ENCODE measurements around the gene ITPA. TPM values are rescaled to one million over a fixed set of nuclear protein-coding genes. Genes with fewer than 3 reads are reported as not detected.

ITPA gene
- total RNA-seq, 2 donors from 2014 or later, result 35.2 to 67.6 TPM

- no peak for DNase-seq
Observed at GRCh38 chr20:3192226-3193015, 16.9 kb upstream of the ITPA start.

GRCh38 chr20:3193806-3194616 lies 15.3 kb upstream of the ITPA start:
- Histone ChIP-seq H3K4me3 (no peak overlapping the region), H3K36me3 (peaks cover 25% of the 10 kb centered on the region), H3K9me3 (no peaks in the 10 kb centered on the region), H3K9ac (ENCODE audit: low read depth in 2 of 2, low read length in 2 of 2) (no peak overlapping the region), H3K27ac (no peak overlapping the region), H3K27me3 (no peaks in the 10 kb centered on the region), H3K4me1 (no peaks in the 10 kb centered on the region)
- no peak for DNase-seq
- intact Hi-C loops (cut with DNase I), result no loop called here
- no peak for TF ChIP-seq CTCF (IDR thresholded peaks at IDR 0.05)

More at GRCh38 chr20:3192226-3193015, 16.9 kb upstream of the ITPA start:
- intact Hi-C loops (cut with DNase I), result no loop called here
- Histone ChIP-seq H3K27me3 (no peaks in the 10 kb centered on the region), H3K9ac (ENCODE audit: low read depth in 2 of 2, low read length in 2 of 2) (no peak overlapping the region), H3K36me3 (peaks cover 25% of the 10 kb centered on the region), H3K4me1 (no peaks in the 10 kb centered on the region), H3K27ac (no peak overlapping the region), H3K4me3 (no peak overlapping the region), H3K9me3 (no peaks in the 10 kb centered on the region)
- no peak for TF ChIP-seq CTCF (IDR thresholded peaks at IDR 0.05)

GRCh38 chr20:3194617-3195280 lies 14.5 kb upstream of the ITPA start:
- Histone ChIP-seq H3K4me3 (no peak overlapping the region), H3K27me3 (no peaks in the 10 kb centered on the region), H3K9ac (ENCODE audit: low read depth in 2 of 2, low read length in 2 of 2) (no peak overlapping the region), H3K36me3 (peaks cover 30% of the 10 kb centered on the region), H3K27ac (no peak overlapping the region), H3K4me1 (no peaks in the 10 kb centered on the region), H3K9me3 (no peaks in the 10 kb centered on the region)
- TF ChIP-seq CTCF (IDR thresholded peaks at IDR 0.05), result no peak
- no peak for DNase-seq
- intact Hi-C loops (cut with DNase I), result no loop called here

GRCh38 chr20:3195590-3196237 lies 13.6 kb upstream of the ITPA start:
- peaks cover 24% of the 10 kb centered on the region for H3K36me3 ChIP-seq
- no peaks in the 10 kb centered on the region for H3K27me3 ChIP-seq
- H3K9ac ChIP-seq (ENCODE audit: low read depth in 2 of 2, low read length in 2 of 2), result no peak overlapping the region
- H3K9me3 ChIP-seq, result no peaks in the 10 kb centered on the region
- DNase-seq, result no peak
- H3K4me3 ChIP-seq, result no peak overlapping the region
- intact Hi-C loops (cut with DNase I), result no loop called here
- H3K27ac ChIP-seq, result no peak overlapping the region
- TF ChIP-seq CTCF (IDR thresholded peaks at IDR 0.05), result no peak
- no peaks in the 10 kb centered on the region for H3K4me1 ChIP-seq

- no peak overlapping the region for H3K4me3 ChIP-seq
- no peaks in the 10 kb centered on the region for H3K9me3 ChIP-seq
- H3K27me3 ChIP-seq, result no peaks in the 10 kb centered on the region
- peaks cover 5% of the 10 kb centered on the region for H3K4me1 ChIP-seq
- no peak for TF ChIP-seq CTCF (IDR thresholded peaks at IDR 0.05)
- H3K27ac ChIP-seq, result no peak overlapping the region
- H3K36me3 ChIP-seq, result peaks cover 14% of the 10 kb centered on the region
- no peak for DNase-seq
- no peak overlapping the region for H3K9ac ChIP-seq (ENCODE audit: low read depth in 2 of 2, low read length in 2 of 2)
- intact Hi-C loops (cut with DNase I), result no loop called here
Observed at GRCh38 chr20:3199206-3199605, 10.1 kb upstream of the ITPA start.

Data from colonic mucosa (tissue), 4 donors.